ENCODE results near the gene DYDC2. TPM values are rescaled to one million over a fixed set of nuclear protein-coding genes. Genes with fewer than 3 reads are reported as not detected.
A peak's percentile ranks its signal among the peaks of the same experiment; 100 is the strongest.

Gene DYDC2
- total and polyA plus RNA-seq, 4 donors: 0.14 to 2.0 (median 0.25) TPM

GRCh38 chr10:80373502-80373901 lies 16.9 kb downstream of the DYDC2 start:
- DNase-seq (ENCODE audit: low spot score): no peak
- Histone ChIP-seq H3K36me3 (ENCODE audit: control insufficient read depth in 4 of 4, insufficient read depth in 3 of 4, low read depth in 1 of 4, low read length in 3 of 4) (no peaks in the 10 kb centered on the region), H3K9me3 (ENCODE audit: control insufficient read depth in 4 of 4, low read length in 3 of 4) (no peaks in the 10 kb centered on the region), H3K27me3 (ENCODE audit: control insufficient read depth in 4 of 4, insufficient read depth in 4 of 4, low read length in 3 of 4) (no peaks in the 10 kb centered on the region), H3K27ac (ENCODE audit: low read depth in 1 of 2, low read length in 2 of 2) (no peak overlapping the region), H3K4me3 (ENCODE audit: low read depth in 1 of 3, low read length in 3 of 3) (no peak overlapping the region), H3K4me1 (ENCODE audit: control insufficient read depth in 4 of 4, insufficient read depth in 4 of 4, low read length in 3 of 4) (peaks cover 0 to 2% (median under 1%) of the 10 kb centered on the region in 4 donors), H3K9ac (ENCODE audit: low read depth in 1 of 2, low read length in 2 of 2) (no peak overlapping the region)
- 54% methylated on average over 2 of the region's 2 CpGs for WGBS
- TF ChIP-seq MAX (IDR thresholded peaks at IDR 0.05) (no peak), CTCF (IDR thresholded peaks at IDR 0.05; ENCODE audit: low read depth, low read length, missing input control) (no peak), FOXA2 (IDR thresholded peaks at IDR 0.05) (no peak), HNF4A (conservative IDR thresholded peaks at IDR 0.05) (peak; percentile 4 to 10), JUND (IDR thresholded peaks at IDR 0.05) (no peak), RXRA (IDR thresholded peaks at IDR 0.05) (peak in 1 of 2 donors; percentile 5)

DNA sequence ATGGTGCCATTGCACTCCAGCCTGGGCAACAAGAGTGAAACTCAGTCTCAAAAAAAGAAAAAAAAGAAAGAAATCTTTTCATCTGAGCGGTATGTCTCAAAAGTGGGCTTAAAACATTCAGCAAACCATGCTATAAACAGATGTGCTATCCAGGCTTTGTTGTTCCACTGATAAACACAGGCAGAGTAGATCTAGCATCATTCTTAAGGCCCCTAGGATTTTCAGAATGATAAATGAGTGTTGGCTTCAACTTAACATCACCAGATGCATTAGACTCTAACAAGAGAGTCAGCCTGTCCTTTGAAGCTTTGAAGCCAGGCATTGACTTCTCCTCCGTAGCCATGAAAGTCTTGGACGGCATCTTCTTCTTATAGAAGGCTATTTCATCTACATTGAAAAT lies 23.1 kb downstream of the DYDC2 start:
- Histone ChIP-seq H3K36me3 (ENCODE audit: control insufficient read depth in 4 of 4, insufficient read depth in 3 of 4, low read depth in 1 of 4, low read length in 3 of 4) (no peaks in the 10 kb centered on the region), H3K9me3 (ENCODE audit: control insufficient read depth in 4 of 4, low read length in 3 of 4) (no peaks in the 10 kb centered on the region), H3K9ac (ENCODE audit: low read depth in 1 of 2, low read length in 2 of 2) (no peak overlapping the region), H3K4me3 (ENCODE audit: low read depth in 1 of 3, low read length in 3 of 3) (no peak overlapping the region), H3K27ac (ENCODE audit: low read depth in 1 of 2, low read length in 2 of 2) (no peak overlapping the region), H3K27me3 (ENCODE audit: control insufficient read depth in 4 of 4, insufficient read depth in 4 of 4, low read length in 3 of 4) (no peaks in the 10 kb centered on the region), H3K4me1 (ENCODE audit: control insufficient read depth in 4 of 4, insufficient read depth in 4 of 4, low read length in 3 of 4) (peaks cover 0 to 5% (median 3%) of the 10 kb centered on the region in 4 donors)
- no peak for TF ChIP-seq GABPA (IDR thresholded peaks at IDR 0.05 in 1 of 2, conservative IDR thresholded peaks at IDR 0.05 in 1 of 2)
- no peak for TF ChIP-seq FOXA1 (IDR thresholded peaks at IDR 0.05)
- no peak for TF ChIP-seq CTCF (IDR thresholded peaks at IDR 0.05; ENCODE audit: low read depth, low read length, missing input control)
- TF ChIP-seq TAF1 (conservative IDR thresholded peaks at IDR 0.05): no peak
- TF ChIP-seq MAX (IDR thresholded peaks at IDR 0.05): no peak
- TF ChIP-seq, protein P1, sequence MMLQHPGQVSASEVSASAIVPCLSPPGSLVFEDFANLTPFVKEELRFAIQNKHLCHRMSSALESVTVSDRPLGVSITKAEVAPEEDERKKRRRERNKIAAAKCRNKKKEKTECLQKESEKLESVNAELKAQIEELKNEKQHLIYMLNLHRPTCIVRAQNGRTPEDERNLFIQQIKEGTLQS (IDR thresholded peaks at IDR 0.05): no peak
- no peak for TF ChIP-seq ZBTB33 (IDR thresholded peaks at IDR 0.05)
- no peak for TF ChIP-seq SP1 (IDR thresholded peaks at IDR 0.05)
- no peak for TF ChIP-seq YY1 (IDR thresholded peaks at IDR 0.05)
- TF ChIP-seq JUND (IDR thresholded peaks at IDR 0.05): no peak
- DNase-seq (ENCODE audit: low spot score): no peak
- WGBS: 94% methylated on average over 3 of the region's 3 CpGs
